Esophagus (tissue), 2 donors: ENCODE data around the gene CDYL. TPM values are rescaled to one million over a fixed set of nuclear protein-coding genes. Genes with fewer than 3 reads are reported as not detected.

Experiments
- H3K27ac ChIP-seq, 2 donors: one replicate each; pipeline ENCODE4 v1.5.1; 2013; ENCODE audit warnings: low read depth in 2 of 2, mild to moderate bottlenecking in 2 of 2, inconsistent platforms in 1 of 2, low read length in 1 of 2, moderate library complexity in 1 of 2
- H3K27me3 ChIP-seq, 2 donors: one replicate each; pipeline ENCODE4 v1.6.1; 2013; ENCODE audit warnings: low read length in 2 of 2, control low read depth in 1 of 2, mild to moderate bottlenecking in 1 of 2; ENCODE audit not compliant: insufficient read depth in 2 of 2, control insufficient read depth in 1 of 2
- H3K36me3 ChIP-seq, 2 donors: one replicate each; pipeline ENCODE4 v1.6.1; 2013; ENCODE audit warnings: low read length in 1 of 2; ENCODE audit not compliant: control insufficient read depth in 2 of 2, insufficient read depth in 2 of 2
- H3K4me1 ChIP-seq, 2 donors: one replicate each; pipeline ENCODE4 v1.6.1; 2013; ENCODE audit warnings: low read length in 1 of 2; ENCODE audit not compliant: control insufficient read depth in 2 of 2, insufficient read depth in 2 of 2
- H3K4me3 ChIP-seq, 2 donors: one replicate each; pipeline ENCODE4 v1.5.1; 2013; ENCODE audit warnings: low read length in 2 of 2, mild to moderate bottlenecking in 2 of 2, low read depth in 1 of 2, moderate library complexity in 1 of 2
- H3K9me3 ChIP-seq, 2 donors: one replicate each; pipeline ENCODE4 v1.6.1; 2013; ENCODE audit warnings: mild to moderate bottlenecking in 2 of 2, low read depth in 1 of 2, low read length in 1 of 2, moderate library complexity in 1 of 2; ENCODE audit not compliant: control insufficient read depth in 2 of 2, insufficient read depth in 1 of 2
- WGBS, 2 donors: extraction: QIAGEN DNeasy Blood & Tissue Kit; methylation state at CpG; one replicate each; pipeline ENCODE4 v1.1.7; 2013; 5-methylcytosine and 5-hydroxymethylcytosine counted together
- polyA plus RNA-seq, 2 donors: library from polyadenylated mRNA; stranded (reverse); fragments of 200-250 nt; gene quantifications; one replicate each; pipeline ENCODE4 v1.2.3, GENCODE V29; 2013
- donor health status: healthy with polysubstance abuse.
- donor health status: Bipolar disorder and iron deficiency.

The CDYL gene, protein sequence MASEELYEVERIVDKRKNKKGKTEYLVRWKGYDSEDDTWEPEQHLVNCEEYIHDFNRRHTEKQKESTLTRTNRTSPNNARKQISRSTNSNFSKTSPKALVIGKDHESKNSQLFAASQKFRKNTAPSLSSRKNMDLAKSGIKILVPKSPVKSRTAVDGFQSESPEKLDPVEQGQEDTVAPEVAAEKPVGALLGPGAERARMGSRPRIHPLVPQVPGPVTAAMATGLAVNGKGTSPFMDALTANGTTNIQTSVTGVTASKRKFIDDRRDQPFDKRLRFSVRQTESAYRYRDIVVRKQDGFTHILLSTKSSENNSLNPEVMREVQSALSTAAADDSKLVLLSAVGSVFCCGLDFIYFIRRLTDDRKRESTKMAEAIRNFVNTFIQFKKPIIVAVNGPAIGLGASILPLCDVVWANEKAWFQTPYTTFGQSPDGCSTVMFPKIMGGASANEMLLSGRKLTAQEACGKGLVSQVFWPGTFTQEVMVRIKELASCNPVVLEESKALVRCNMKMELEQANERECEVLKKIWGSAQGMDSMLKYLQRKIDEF
- polyA plus RNA-seq: 10 to 100 TPM in 1 of 2 donors, 1 to 10 TPM in 1; 9.0 to 10.5 TPM

DNA sequence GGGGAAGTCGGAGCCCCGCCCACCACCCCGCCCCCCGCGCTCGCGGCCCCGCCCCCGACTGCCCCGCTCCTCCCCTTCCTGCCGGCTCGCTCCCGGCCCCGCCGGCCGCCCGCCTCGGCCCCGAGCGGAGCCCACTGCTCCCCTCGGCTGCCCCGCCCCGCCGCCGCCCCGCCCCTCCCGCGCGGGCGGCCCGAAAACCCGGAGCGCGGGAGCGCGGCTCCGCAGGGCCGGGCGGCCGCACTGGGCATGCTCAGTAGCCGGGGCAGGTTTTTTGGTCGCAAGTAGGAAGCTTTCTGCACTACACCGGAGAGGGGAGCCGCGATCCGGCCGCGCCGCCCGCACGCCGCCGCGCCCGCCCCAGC, at the start of gene CDYL:
Gene CDYL, plus strand, starts transcription at position 274 of the 362 bp plus-strand sequence. CDS start 380 bp downstream, outside the sequence.
- Histone ChIP-seq H3K27ac (peak within 1 kb of the TSS; percentile 92 to 96), H3K4me3 (peak within 1 kb of the TSS; percentile 75 to 98), H3K36me3 (no peaks in the 10 kb centered on the region), H3K4me1 (peaks cover 0 to 3% of the 10 kb centered on the region in 2 donors), H3K9me3 (no peaks in the 10 kb centered on the region), H3K27me3 (no peaks in the 10 kb centered on the region)
- WGBS, 2 donors: 1% methylated on average over 15 to 55 of the region's 55 CpGs

GRCh38 chr6:4726645-4727044, 49.6 kb upstream of the CDYL start:
- Histone ChIP-seq H3K9me3 (peaks cover 0 to 2% of the 10 kb centered on the region in 2 donors), H3K27ac (no peak overlapping the region), H3K4me1 (no peaks in the 10 kb centered on the region), H3K27me3 (no peaks in the 10 kb centered on the region), H3K36me3 (no peaks in the 10 kb centered on the region), H3K4me3 (no peak overlapping the region)
- WGBS, 2 donors: 81 to 85% methylated on average over 1 of the region's 1 CpG

DNA sequence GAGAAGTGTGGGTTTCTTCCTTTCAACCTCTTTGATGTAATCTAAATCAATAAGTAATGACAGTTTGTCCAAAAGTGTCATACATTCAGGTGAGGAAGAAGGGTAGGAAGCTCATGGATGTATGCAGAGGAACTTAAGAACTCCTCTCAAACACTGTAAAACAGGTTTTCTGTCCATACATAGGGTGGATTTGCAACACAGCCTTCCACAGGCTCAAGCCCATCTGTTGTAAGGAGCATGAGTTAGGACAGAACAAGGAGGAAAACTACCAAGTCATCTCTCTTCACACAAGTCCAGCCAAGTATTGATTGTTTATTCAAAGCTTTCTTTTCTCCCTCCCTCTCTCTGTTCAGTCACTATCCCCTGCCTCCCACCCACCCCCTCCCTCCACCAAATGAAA, 49.0 kb upstream of the CDYL start:
- H3K27me3 ChIP-seq: no peaks in the 10 kb centered on the region
- no peak overlapping the region for H3K4me3 ChIP-seq
- no peaks in the 10 kb centered on the region for H3K36me3 ChIP-seq
- H3K27ac ChIP-seq: no peak overlapping the region
- peaks cover 0 to 2% of the 10 kb centered on the region in 2 donors for H3K9me3 ChIP-seq
- H3K4me1 ChIP-seq: no peaks in the 10 kb centered on the region

GRCh38 chr6:4727671-4728435, 48.4 kb upstream of the CDYL start:
- H3K36me3 ChIP-seq: no peaks in the 10 kb centered on the region
- no peak overlapping the region for H3K4me3 ChIP-seq
- H3K4me1 ChIP-seq: peaks cover 0 to 2% of the 10 kb centered on the region in 2 donors
- no peak overlapping the region for H3K27ac ChIP-seq
- H3K27me3 ChIP-seq: no peaks in the 10 kb centered on the region
- peaks cover 0 to 2% of the 10 kb centered on the region in 2 donors for H3K9me3 ChIP-seq
- 37 to 45% methylated on average over 8 of the region's 8 CpGs for WGBS, 2 donors

GRCh38 chr6:4728436-4728769, 47.8 kb upstream of the CDYL start:
- peaks cover 0 to 5% of the 10 kb centered on the region in 2 donors for H3K4me1 ChIP-seq
- no peak overlapping the region for H3K27ac ChIP-seq
- H3K36me3 ChIP-seq: no peaks in the 10 kb centered on the region
- H3K27me3 ChIP-seq: no peaks in the 10 kb centered on the region
- 85 to 90% methylated on average over 4 of the region's 4 CpGs for WGBS, 2 donors
- H3K4me3 ChIP-seq: no peak overlapping the region
- peaks cover 0 to 1% of the 10 kb centered on the region in 2 donors for H3K9me3 ChIP-seq

GRCh38 chr6:4728926-4729325, 47.3 kb upstream of the CDYL start:
- 70 to 76% methylated on average over 2 of the region's 2 CpGs for WGBS, 2 donors
- peaks cover 0 to 5% of the 10 kb centered on the region in 2 donors for H3K4me1 ChIP-seq
- H3K9me3 ChIP-seq: no peaks in the 10 kb centered on the region
- H3K36me3 ChIP-seq: no peaks in the 10 kb centered on the region
- H3K27me3 ChIP-seq: no peaks in the 10 kb centered on the region
- no peak overlapping the region for H3K27ac ChIP-seq
- H3K4me3 ChIP-seq: no peak overlapping the region

- Histone ChIP-seq H3K36me3 (no peaks in the 10 kb centered on the region), H3K4me1 (peaks cover 0 to 5% of the 10 kb centered on the region in 2 donors), H3K27ac (no peak overlapping the region), H3K9me3 (no peaks in the 10 kb centered on the region), H3K27me3 (no peaks in the 10 kb centered on the region), H3K4me3 (no peak overlapping the region)
- WGBS, 2 donors: 93 to 97% methylated on average over 3 of the region's 3 CpGs
These were observed 44.2 kb upstream of the CDYL start for GRCh38 chr6:4731996-4732395.

DNA sequence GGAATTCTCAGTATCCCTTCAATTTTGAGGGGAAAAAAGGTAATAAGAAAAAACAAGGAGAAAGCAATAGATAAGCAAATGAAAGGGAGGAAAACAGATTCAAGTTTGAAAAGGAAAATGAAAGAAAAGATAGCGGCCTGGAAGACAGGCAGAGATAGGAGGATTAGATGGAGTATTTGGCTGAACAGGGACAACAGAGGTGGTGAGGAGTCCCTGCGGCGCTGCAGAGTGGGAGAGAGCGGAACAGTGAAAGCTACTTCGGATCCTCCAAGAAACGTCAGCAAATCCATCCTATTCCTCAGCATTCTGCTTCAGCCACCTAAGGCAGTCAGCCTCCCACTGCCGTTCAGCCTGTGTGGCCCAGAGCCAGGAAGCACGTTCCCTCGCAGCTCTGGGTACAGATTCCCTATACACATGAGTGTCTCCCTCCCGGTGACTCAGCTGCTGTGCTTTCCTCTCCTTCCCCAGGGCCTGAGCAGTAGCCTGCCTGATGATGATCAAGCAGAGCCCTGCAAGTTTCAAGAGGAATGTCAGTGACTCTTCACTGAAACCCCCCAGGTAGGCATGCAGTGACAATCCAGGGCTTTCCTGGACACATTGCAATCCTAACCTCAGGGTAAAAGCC, 43.4 kb upstream of the CDYL start:
- no peaks in the 10 kb centered on the region for H3K9me3 ChIP-seq
- H3K4me1 ChIP-seq: peaks cover 0 to 5% of the 10 kb centered on the region in 2 donors
- H3K27ac ChIP-seq: no peak overlapping the region
- no peaks in the 10 kb centered on the region for H3K36me3 ChIP-seq
- WGBS, 2 donors: 30 to 31% methylated on average over 10 of the region's 10 CpGs
- no peaks in the 10 kb centered on the region for H3K27me3 ChIP-seq
- H3K4me3 ChIP-seq: peak overlapping the region in 1 of 2 donors; percentile 6

GRCh38 chr6:4736371-4736873, 39.8 kb upstream of the CDYL start:
- no peaks in the 10 kb centered on the region for H3K36me3 ChIP-seq
- no peak overlapping the region for H3K4me3 ChIP-seq
- WGBS, 2 donors: 85 to 87% methylated on average over 1 of the region's 1 CpG
- H3K27me3 ChIP-seq: no peaks in the 10 kb centered on the region
- H3K4me1 ChIP-seq: peaks cover 0 to 5% of the 10 kb centered on the region in 2 donors
- H3K9me3 ChIP-seq: no peaks in the 10 kb centered on the region
- no peak overlapping the region for H3K27ac ChIP-seq
